KOPT-K1 (cell line): ENCODE measurements around the gene ZNF497.

Experiments
- H3K27ac ChIP-seq: fragments of 200-600 bp; sonication (generic); 2 replicates; pipeline ENCODE4 v1.5.1; 2016; ENCODE audit warnings: antibody characterized with exemption, mild to moderate bottlenecking, low read depth, low read length; ENCODE audit not compliant: poor library complexity, severe bottlenecking
- H3K36me3 ChIP-seq: fragments of 200-600 bp; sonication (generic); 2 replicates; pipeline ENCODE4 v1.5.1; 2017; ENCODE audit warnings: antibody characterized with exemption, mild to moderate bottlenecking, low read length, moderate library complexity; ENCODE audit not compliant: insufficient read depth
- H3K9me3 ChIP-seq: fragments of 200-600 bp; sonication (generic); 2 replicates; pipeline ENCODE4 v1.5.1; 2017; ENCODE audit warnings: antibody characterized with exemption, low read length, mild to moderate bottlenecking; ENCODE audit not compliant: insufficient read depth, poor library complexity, severe bottlenecking

The ZNF497 gene

GRCh38 chr19:58361900-58362271 is 665 bp downstream of the ZNF497 start:
- Histone ChIP-seq H3K27ac (peak overlapping the region; percentile 75), H3K9me3 (no peaks in the 10 kb centered on the region), H3K36me3 (no peaks in the 10 kb centered on the region)

- Histone ChIP-seq H3K36me3 (peaks cover 8% of the 10 kb centered on the region; the same call in 1 of the 2 replicates), H3K27ac (no peak overlapping the region), H3K9me3 (no peaks in the 10 kb centered on the region)
Measured at GRCh38 chr19:58357481-58358145, 4.9 kb downstream of the ZNF497 start.

GRCh38 chr19:58356766-58357480 is 5.6 kb downstream of the ZNF497 start:
- peaks cover 15% of the 10 kb centered on the region; the same call in 1 of the 2 replicates for H3K36me3 ChIP-seq
- no peaks in the 10 kb centered on the region for H3K9me3 ChIP-seq
- H3K27ac ChIP-seq: no peak overlapping the region

- H3K36me3 ChIP-seq: peaks cover 17% of the 10 kb centered on the region; the same call in 1 of the 2 replicates
- H3K9me3 ChIP-seq: no peaks in the 10 kb centered on the region
- H3K27ac ChIP-seq: no peak overlapping the region
Measured at GRCh38 chr19:58355908-58356765, 6.4 kb downstream of the ZNF497 start.

- peaks cover 17% of the 10 kb centered on the region; the same call in 1 of the 2 replicates for H3K36me3 ChIP-seq
- no peaks in the 10 kb centered on the region for H3K9me3 ChIP-seq
- no peak overlapping the region for H3K27ac ChIP-seq
Measured at GRCh38 chr19:58355215-58355796, 7.2 kb downstream of the ZNF497 start.

- H3K27ac ChIP-seq: no peak overlapping the region
- H3K9me3 ChIP-seq: no peaks in the 10 kb centered on the region
- peaks cover 17% of the 10 kb centered on the region; the same call in 1 of the 2 replicates for H3K36me3 ChIP-seq
Measured at GRCh38 chr19:58354478-58355030, 8.0 kb downstream of the ZNF497 start.

- Histone ChIP-seq H3K36me3 (peaks cover 17% of the 10 kb centered on the region; the same call in 1 of the 2 replicates), H3K9me3 (no peaks in the 10 kb centered on the region), H3K27ac (no peak overlapping the region)
Measured at GRCh38 chr19:58353717-58354477, 8.7 kb downstream of the ZNF497 start.

- peaks cover 17% of the 10 kb centered on the region; the same call in 1 of the 2 replicates for H3K36me3 ChIP-seq
- no peak within 1 kb of the TSS for H3K27ac ChIP-seq
- H3K9me3 ChIP-seq: no peaks in the 10 kb centered on the region
Measured at GRCh38 chr19:58352760-58353671, 9.5 kb downstream of the ZNF497 start, which contains the start of gene A1BG. Gene A1BG (minus strand): TSS chr19:58353492. CDS start chr19:58353437, 55 bp downstream.

- Histone ChIP-seq H3K9me3 (no peaks in the 10 kb centered on the region), H3K27ac (no peak overlapping the region), H3K36me3 (peaks cover 17% of the 10 kb centered on the region; the same call in 1 of the 2 replicates)
Measured at GRCh38 chr19:58351990-58352755, 10.4 kb downstream of the ZNF497 start.

GRCh38 chr19:58351558-58351878 is 11.0 kb downstream of the ZNF497 start:
- no peak overlapping the region for H3K27ac ChIP-seq
- H3K36me3 ChIP-seq: peaks cover 17% of the 10 kb centered on the region; the same call in 1 of the 2 replicates
- H3K9me3 ChIP-seq: no peaks in the 10 kb centered on the region

- Histone ChIP-seq H3K27ac (no peak overlapping the region), H3K36me3 (peaks cover 17% of the 10 kb centered on the region; the same call in 1 of the 2 replicates)
Measured at GRCh38 chr19:58350871-58351557, 11.5 kb downstream of the ZNF497 start.

More at GRCh38 chr19:58350871-58351557, 11.5 kb downstream of the ZNF497 start:
- H3K9me3 ChIP-seq: no peaks in the 10 kb centered on the region
